ENCODE data around the gene GAS7.

Gene GAS7

GRCh38 chr17:10031127-10031526 is 167.3 kb downstream of the GAS7 start:
- Histone ChIP-seq H3K27ac (ENCODE audit: low read depth, low read length, poor library complexity, severe bottlenecking) (no peak overlapping the region), H3K9me3 (ENCODE audit: low read length) (no peaks in the 10 kb centered on the region), H3K36me3 (ENCODE audit: insufficient read depth, low read length) (no peaks in the 10 kb centered on the region), H2AFZ (ENCODE audit: low read length) (no peak overlapping the region), H3K9ac (ENCODE audit: low read length) (no peak overlapping the region), H3K4me2 (ENCODE audit: low read length) (no peak overlapping the region), H3K27me3 (ENCODE audit: insufficient read depth, low read length) (no peaks in the 10 kb centered on the region; the same call in 1 of the 2 replicates), H3K9me2 (ENCODE audit: low read depth, low read length) (no peaks in the 10 kb centered on the region), H3K4me1 (ENCODE audit: insufficient read depth, low read length, severe bottlenecking) (no peaks in the 10 kb centered on the region), H4K20me1 (ENCODE audit: insufficient read depth, low read length) (no peaks in the 10 kb centered on the region), H3F3A (ENCODE audit: insufficient read depth, low read length) (no peaks in the 10 kb centered on the region), H3K4me3 (ENCODE audit: low read depth, low read length, poor library complexity, severe bottlenecking) (no peak overlapping the region), H3K79me2 (ENCODE audit: insufficient read depth, low read length) (no peaks in the 10 kb centered on the region)
- TF ChIP-seq EZH2 (IDR thresholded peaks at IDR 0.05; ENCODE audit: borderline replicate concordance, low read length) (no peak), CTCF (IDR thresholded peaks at IDR 0.05; ENCODE audit: low read length) (no peak)

- H3K27ac ChIP-seq (ENCODE audit: low read depth, low read length, poor library complexity, severe bottlenecking) = no peak overlapping the region
- no peaks in the 10 kb centered on the region; the same call in 1 of the 2 replicates for H3K27me3 ChIP-seq (ENCODE audit: insufficient read depth, low read length)
- H3K4me2 ChIP-seq (ENCODE audit: low read length) = no peak overlapping the region
- no peak overlapping the region for H3K9ac ChIP-seq (ENCODE audit: low read length)
- no peak overlapping the region for H3K4me3 ChIP-seq (ENCODE audit: low read depth, low read length, poor library complexity, severe bottlenecking)
- H3K9me3 ChIP-seq (ENCODE audit: low read length) = no peaks in the 10 kb centered on the region
- no peaks in the 10 kb centered on the region for H3K79me2 ChIP-seq (ENCODE audit: insufficient read depth, low read length)
- no peak overlapping the region for H2AFZ ChIP-seq (ENCODE audit: low read length)
- H3F3A ChIP-seq (ENCODE audit: insufficient read depth, low read length) = no peaks in the 10 kb centered on the region
- H3K36me3 ChIP-seq (ENCODE audit: insufficient read depth, low read length) = no peaks in the 10 kb centered on the region
- no peaks in the 10 kb centered on the region for H4K20me1 ChIP-seq (ENCODE audit: insufficient read depth, low read length)
- TF ChIP-seq EZH2 (IDR thresholded peaks at IDR 0.05; ENCODE audit: borderline replicate concordance, low read length) = no peak
- no peak for TF ChIP-seq CTCF (IDR thresholded peaks at IDR 0.05; ENCODE audit: low read length)
- H3K4me1 ChIP-seq (ENCODE audit: insufficient read depth, low read length, severe bottlenecking) = no peaks in the 10 kb centered on the region
- no peaks in the 10 kb centered on the region for H3K9me2 ChIP-seq (ENCODE audit: low read depth, low read length)
Observed at GRCh38 chr17:10029129-10029528, 169.3 kb downstream of the GAS7 start.

GRCh38 chr17:10025976-10026901 is 172.2 kb downstream of the GAS7 start:
- Histone ChIP-seq H3K9ac (ENCODE audit: low read length) (no peak overlapping the region), H2AFZ (ENCODE audit: low read length) (no peak overlapping the region), H3K27ac (ENCODE audit: low read depth, low read length, poor library complexity, severe bottlenecking) (no peak overlapping the region), H3K79me2 (ENCODE audit: insufficient read depth, low read length) (no peaks in the 10 kb centered on the region), H3K4me1 (ENCODE audit: insufficient read depth, low read length, severe bottlenecking) (no peaks in the 10 kb centered on the region), H3K4me3 (ENCODE audit: low read depth, low read length, poor library complexity, severe bottlenecking) (no peak overlapping the region), H3K36me3 (ENCODE audit: insufficient read depth, low read length) (no peaks in the 10 kb centered on the region), H3K27me3 (ENCODE audit: insufficient read depth, low read length) (no peaks in the 10 kb centered on the region), H3F3A (ENCODE audit: insufficient read depth, low read length) (no peaks in the 10 kb centered on the region), H3K9me2 (ENCODE audit: low read depth, low read length) (no peaks in the 10 kb centered on the region), H3K9me3 (ENCODE audit: low read length) (no peaks in the 10 kb centered on the region), H3K4me2 (ENCODE audit: low read length) (no peak overlapping the region), H4K20me1 (ENCODE audit: insufficient read depth, low read length) (no peaks in the 10 kb centered on the region)
- TF ChIP-seq EZH2 (IDR thresholded peaks at IDR 0.05; ENCODE audit: borderline replicate concordance, low read length) (no peak), CTCF (IDR thresholded peaks at IDR 0.05; ENCODE audit: low read length) (no peak)
